ENCODE results near the gene NHP2.

- no peak for TF ChIP-seq CTCF (IDR thresholded peaks at IDR 0.05; ENCODE audit: insufficient read depth, low read depth, low read length)
- no peak for TF ChIP-seq EZH2 (IDR thresholded peaks at IDR 0.05; ENCODE audit: insufficient read depth, low read length)
Measured at GRCh38 chr5:178194026-178194425, 40.3 kb upstream of the NHP2 start.
